Sigmoid colon (tissue), 7 donors: ENCODE data around the gene GALNT18. TPM values are rescaled to one million over a fixed set of nuclear protein-coding genes. Genes with fewer than 3 reads are reported as not detected.
A peak's percentile ranks its signal among the peaks of the same experiment; 100 is the strongest.

Experiments used
- DNase-seq: peaks from one replicate; pipeline ENCODE4 v3.0.0-alpha.2; 2019
- H3K27ac ChIP-seq, 4 donors: fragments of 200-600 bp; sonication (generic); one replicate each; pipeline ENCODE4 v1.5.1; 2016 to 2019; ENCODE audit warnings: mild to moderate bottlenecking in 1 of 4
- H3K27me3 ChIP-seq, 3 donors: fragments of 200-600 bp; sonication (generic); one replicate each; pipeline ENCODE4 v1.5.1; 2019; ENCODE audit warnings: mild to moderate bottlenecking in 1 of 3
- H3K36me3 ChIP-seq, 4 donors: fragments of 200-600 bp; sonication (generic); one replicate each; pipeline ENCODE4 v1.5.1; 2016 to 2019
- H3K4me1 ChIP-seq, 4 donors: fragments of 200-600 bp; sonication (generic); one replicate each; pipeline ENCODE4 v1.5.1; 2017 to 2019
- H3K4me3 ChIP-seq, 4 donors: fragments of 200-600 bp; sonication (generic); one replicate each; pipeline ENCODE4 v1.5.1; 2017 to 2019; ENCODE audit warnings: mild to moderate bottlenecking in 2 of 4, moderate library complexity in 1 of 4
- H3K9me3 ChIP-seq, 4 donors: fragments of 200-600 bp in 3 of 4; sonication (generic) in 3 of 4; one replicate each; pipeline versions ENCODE4 v1.5.1 to v1.6.1; 2013 to 2019
- CTCF ChIP-seq, 4 experiments: fragments of 450-650 bp in 3 of 4; fragments of 200-600 bp in 1 of 4; IDR thresholded peaks; one replicate each; pipeline ENCODE4 v1.5.1; 2016 to 2019; ENCODE audit warnings: antibody characterized with exemption in 4 of 4, mild to moderate bottlenecking in 3 of 4, moderate library complexity in 2 of 4
- EP300 ChIP-seq, 4 donors: sonication (generic); formaldehyde crosslinking; IDR thresholded peaks; one replicate each; pipeline ENCODE4 v1.6.1; 2017; ENCODE audit warnings: antibody characterized with exemption in 4 of 4
- POLR2A ChIP-seq, 2 donors: fragments of 450-650 bp; IDR thresholded peaks; one replicate each; pipeline ENCODE4 v1.6.1; 2016; ENCODE audit warnings: antibody characterized with exemption in 2 of 2, mild to moderate bottlenecking in 2 of 2, moderate library complexity in 2 of 2
- POLR2AphosphoS5 ChIP-seq, 4 donors: sonication (generic); formaldehyde crosslinking; IDR thresholded peaks; one replicate each; pipeline ENCODE4 v1.6.1; 2017; ENCODE audit warnings: antibody characterized with exemption in 4 of 4
- WGBS, 2 donors: extraction: QIAGEN DNeasy Blood & Tissue Kit; methylation state at CpG; one replicate each; pipeline ENCODE4 v1.1.7; 2013; 5-methylcytosine and 5-hydroxymethylcytosine counted together
- intact Hi-C: fragments of 100-400 bp; cut with DNase I; formaldehyde crosslinking; loops from one replicate; pipeline ENCODE4 v1.15.1; 2023
- polyA plus RNA-seq, 3 donors: library from polyadenylated mRNA; stranded (reverse); fragments of 200-250 nt; gene quantifications; one replicate each; pipeline ENCODE4 v1.2.3, GENCODE V29; 2013
- total RNA-seq, 4 donors: library from RNA; depleted of rRNA; stranded (reverse); fragments of >200 nt; gene quantifications; one replicate each; pipeline ENCODE4 v1.1.0, GENCODE V29; 2016
- donor health status: healthy with polysubstance abuse.
- donor health status: Bipolar disorder and iron deficiency.
- donor health status: healthy.

Gene GALNT18
- total and polyA plus RNA-seq, 7 donors: 0.92 to 48.6 (median 34.9) TPM

GRCh38 chr11:11407763-11408084, 214.1 kb downstream of the GALNT18 start:
- intact Hi-C loops: loop anchor here (2.0 to 5.0 kb wide), 4 partner anchors 55 to 375 kb away; no protein-coding TSS in a partner anchor
- Histone ChIP-seq H3K9me3 (no peaks in the 10 kb centered on the region), H3K36me3 (no peaks in the 10 kb centered on the region), H3K4me1 (peaks cover 0 to 79% (median 69%) of the 10 kb centered on the region in 4 donors), H3K27ac (peak overlapping the region; percentile 71 to 94 (median 80)), H3K4me3 (no peak overlapping the region), H3K27me3 (no peaks in the 10 kb centered on the region)
- TF ChIP-seq EP300 (IDR thresholded peaks at IDR 0.05) (no peak), POLR2A (IDR thresholded peaks at IDR 0.05) (no peak), CTCF (IDR thresholded peaks at IDR 0.05) (no peak), POLR2AphosphoS5 (IDR thresholded peaks at IDR 0.05) (no peak)
- 61 to 80% methylated on average over 5 of the region's 5 CpGs for WGBS, 2 donors
- DNase-seq: no peak

- Histone ChIP-seq H3K9me3 (no peaks in the 10 kb centered on the region), H3K27me3 (no peaks in the 10 kb centered on the region), H3K4me3 (no peak overlapping the region), H3K27ac (peak overlapping the region; percentile 71 to 94 (median 80)), H3K36me3 (no peaks in the 10 kb centered on the region), H3K4me1 (peaks cover 0 to 84% (median 74%) of the 10 kb centered on the region in 4 donors)
- WGBS, 2 donors: 44 to 55% methylated on average over 9 of the region's 9 CpGs
- intact Hi-C loops: loop anchor here (2.0 to 5.0 kb wide), 4 partner anchors 55 to 375 kb away; no protein-coding TSS in a partner anchor
- TF ChIP-seq CTCF (IDR thresholded peaks at IDR 0.05): peak; percentile 11 to 56 (median 32)
- no peak for TF ChIP-seq POLR2A (IDR thresholded peaks at IDR 0.05)
- TF ChIP-seq POLR2AphosphoS5 (IDR thresholded peaks at IDR 0.05): peak; percentile 51 to 82 (median 66)
- TF ChIP-seq EP300 (IDR thresholded peaks at IDR 0.05): peak in 3 of 4 donors; percentile 77 to 97 (median 84)
- DNase-seq: peak; percentile 80
These were observed 214.6 kb downstream of the GALNT18 start for GRCh38 chr11:11407065-11407762.

- intact Hi-C loops: loop anchor here (2.0 to 5.0 kb wide), 4 partner anchors 56 to 376 kb away; no protein-coding TSS in a partner anchor
These were observed 215.2 kb downstream of the GALNT18 start for GRCh38 chr11:11406652-11407051.

More at GRCh38 chr11:11406652-11407051, 215.2 kb downstream of the GALNT18 start:
- H3K4me1 ChIP-seq: peaks cover 0 to 90% (median 79%) of the 10 kb centered on the region in 4 donors
- H3K36me3 ChIP-seq: no peaks in the 10 kb centered on the region
- WGBS, 2 donors: 71 to 79% methylated on average over 3 of the region's 3 CpGs
- no peak for DNase-seq
- no peaks in the 10 kb centered on the region for H3K9me3 ChIP-seq
- peak overlapping the region; percentile 71 to 94 (median 80) for H3K27ac ChIP-seq
- no peak overlapping the region for H3K4me3 ChIP-seq
- TF ChIP-seq POLR2A (IDR thresholded peaks at IDR 0.05) (no peak), POLR2AphosphoS5 (IDR thresholded peaks at IDR 0.05) (no peak), EP300 (IDR thresholded peaks at IDR 0.05) (no peak), CTCF (IDR thresholded peaks at IDR 0.05) (no peak)
- no peaks in the 10 kb centered on the region for H3K27me3 ChIP-seq
